Measurements from ENCODE around the gene PCGF1. TPM values are rescaled to one million over a fixed set of nuclear protein-coding genes. Genes with fewer than 3 reads are reported as not detected.

The PCGF1 gene
- total and polyA plus RNA-seq, 2 of the 13 experiments (the other 11 are each of a cell fraction or from before 2014, with no cell fraction given), result 20.4 to 22.6 TPM

- TF ChIP-seq, protein P1, sequence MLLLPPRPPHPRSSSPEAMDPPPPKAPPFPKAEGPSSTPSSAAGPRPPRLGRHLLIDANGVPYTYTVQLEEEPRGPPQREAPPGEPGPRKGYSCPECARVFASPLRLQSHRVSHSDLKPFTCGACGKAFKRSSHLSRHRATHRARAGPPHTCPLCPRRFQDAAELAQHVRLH (CRISPR knock-in tag; IDR thresholded peaks at IDR 0.05; ENCODE audit: borderline replicate concordance, low read depth), result peak; percentile 48; the same call in 1 of the 2 replicates
- TF ChIP-seq ZFAT (CRISPR knock-in tag; conservative IDR thresholded peaks at IDR 0.05) (no peak), MXI1 (IDR thresholded peaks at IDR 0.05; ENCODE audit: borderline replicate concordance, low read depth, low read length) (peak; percentile 93; the same call in 2 of the 3 replicates), ZBTB38 (CRISPR knock-in tag; IDR thresholded peaks at IDR 0.05) (peak; percentile 61; the same call in 1 of the 2 replicates), KDM6A (CRISPR knock-in tag; IDR thresholded peaks at IDR 0.05; ENCODE audit: low read depth) (no peak), ZNF276 (CRISPR knock-in tag; IDR thresholded peaks at IDR 0.05; ENCODE audit: low read depth) (no peak; the same call in 1 of the 2 replicates), PCBP2 (optimal IDR thresholded peaks at IDR 0.05; ENCODE audit: low read depth, low read length, poor library complexity, severe bottlenecking) (no peak), ZNF7 (CRISPR knock-in tag; IDR thresholded peaks at IDR 0.05) (no peak)
- TF ChIP-seq, protein P2, sequence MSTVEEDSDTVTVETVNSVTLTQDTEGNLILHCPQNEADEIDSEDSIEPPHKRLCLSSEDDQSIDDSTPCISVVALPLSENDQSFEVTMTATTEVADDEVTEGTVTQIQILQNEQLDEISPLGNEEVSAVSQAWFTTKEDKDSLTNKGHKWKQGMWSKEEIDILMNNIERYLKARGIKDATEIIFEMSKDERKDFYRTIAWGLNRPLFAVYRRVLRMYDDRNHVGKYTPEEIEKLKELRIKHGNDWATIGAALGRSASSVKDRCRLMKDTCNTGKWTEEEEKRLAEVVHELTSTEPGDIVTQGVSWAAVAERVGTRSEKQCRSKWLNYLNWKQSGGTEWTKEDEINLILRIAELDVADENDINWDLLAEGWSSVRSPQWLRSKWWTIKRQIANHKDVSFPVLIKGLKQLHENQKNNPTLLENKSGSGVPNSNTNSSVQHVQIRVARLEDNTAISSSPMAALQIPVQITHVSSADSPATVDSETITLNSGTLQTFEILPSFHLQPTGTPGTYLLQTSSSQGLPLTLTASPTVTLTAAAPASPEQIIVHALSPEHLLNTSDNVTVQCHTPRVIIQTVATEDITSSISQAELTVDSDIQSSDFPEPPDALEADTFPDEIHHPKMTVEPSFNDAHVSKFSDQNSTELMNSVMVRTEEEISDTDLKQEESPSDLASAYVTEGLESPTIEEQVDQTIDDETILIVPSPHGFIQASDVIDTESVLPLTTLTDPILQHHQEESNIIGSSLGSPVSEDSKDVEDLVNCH (CRISPR knock-in tag; IDR thresholded peaks at IDR 0.05), result no peak
- TF ChIP-seq, protein P3, sequence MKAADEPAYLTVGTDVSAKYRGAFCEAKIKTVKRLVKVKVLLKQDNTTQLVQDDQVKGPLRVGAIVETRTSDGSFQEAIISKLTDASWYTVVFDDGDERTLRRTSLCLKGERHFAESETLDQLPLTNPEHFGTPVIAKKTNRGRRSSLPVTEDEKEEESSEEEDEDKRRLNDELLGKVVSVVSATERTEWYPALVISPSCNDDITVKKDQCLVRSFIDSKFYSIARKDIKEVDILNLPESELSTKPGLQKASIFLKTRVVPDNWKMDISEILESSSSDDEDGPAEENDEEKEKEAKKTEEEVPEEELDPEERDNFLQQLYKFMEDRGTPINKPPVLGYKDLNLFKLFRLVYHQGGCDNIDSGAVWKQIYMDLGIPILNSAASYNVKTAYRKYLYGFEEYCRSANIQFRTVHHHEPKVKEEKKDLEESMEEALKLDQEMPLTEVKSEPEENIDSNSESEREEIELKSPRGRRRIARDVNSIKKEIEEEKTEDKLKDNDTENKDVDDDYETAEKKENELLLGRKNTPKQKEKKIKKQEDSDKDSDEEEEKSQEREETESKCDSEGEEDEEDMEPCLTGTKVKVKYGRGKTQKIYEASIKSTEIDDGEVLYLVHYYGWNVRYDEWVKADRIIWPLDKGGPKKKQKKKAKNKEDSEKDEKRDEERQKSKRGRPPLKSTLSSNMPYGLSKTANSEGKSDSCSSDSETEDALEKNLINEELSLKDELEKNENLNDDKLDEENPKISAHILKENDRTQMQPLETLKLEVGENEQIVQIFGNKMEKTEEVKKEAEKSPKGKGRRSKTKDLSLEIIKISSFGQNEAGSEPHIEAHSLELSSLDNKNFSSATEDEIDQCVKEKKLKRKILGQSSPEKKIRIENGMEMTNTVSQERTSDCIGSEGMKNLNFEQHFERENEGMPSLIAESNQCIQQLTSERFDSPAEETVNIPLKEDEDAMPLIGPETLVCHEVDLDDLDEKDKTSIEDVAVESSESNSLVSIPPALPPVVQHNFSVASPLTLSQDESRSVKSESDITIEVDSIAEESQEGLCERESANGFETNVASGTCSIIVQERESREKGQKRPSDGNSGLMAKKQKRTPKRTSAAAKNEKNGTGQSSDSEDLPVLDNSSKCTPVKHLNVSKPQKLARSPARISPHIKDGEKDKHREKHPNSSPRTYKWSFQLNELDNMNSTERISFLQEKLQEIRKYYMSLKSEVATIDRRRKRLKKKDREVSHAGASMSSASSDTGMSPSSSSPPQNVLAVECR (CRISPR knock-in tag; IDR thresholded peaks at IDR 0.05; ENCODE audit: borderline replicate concordance), result peak; percentile 98
- TF ChIP-seq, protein P4, sequence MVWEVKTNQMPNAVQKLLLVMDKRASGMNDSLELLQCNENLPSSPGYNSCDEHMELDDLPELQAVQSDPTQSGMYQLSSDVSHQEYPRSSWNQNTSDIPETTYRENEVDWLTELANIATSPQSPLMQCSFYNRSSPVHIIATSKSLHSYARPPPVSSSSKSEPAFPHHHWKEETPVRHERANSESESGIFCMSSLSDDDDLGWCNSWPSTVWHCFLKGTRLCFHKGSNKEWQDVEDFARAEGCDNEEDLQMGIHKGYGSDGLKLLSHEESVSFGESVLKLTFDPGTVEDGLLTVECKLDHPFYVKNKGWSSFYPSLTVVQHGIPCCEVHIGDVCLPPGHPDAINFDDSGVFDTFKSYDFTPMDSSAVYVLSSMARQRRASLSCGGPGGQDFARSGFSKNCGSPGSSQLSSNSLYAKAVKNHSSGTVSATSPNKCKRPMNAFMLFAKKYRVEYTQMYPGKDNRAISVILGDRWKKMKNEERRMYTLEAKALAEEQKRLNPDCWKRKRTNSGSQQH (CRISPR knock-in tag; IDR thresholded peaks at IDR 0.05; ENCODE audit: low read depth), result peak; percentile 69; the same call in 1 of the 2 replicates
- TF ChIP-seq, protein P5, sequence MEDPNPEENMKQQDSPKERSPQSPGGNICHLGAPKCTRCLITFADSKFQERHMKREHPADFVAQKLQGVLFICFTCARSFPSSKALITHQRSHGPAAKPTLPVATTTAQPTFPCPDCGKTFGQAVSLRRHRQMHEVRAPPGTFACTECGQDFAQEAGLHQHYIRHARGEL (CRISPR knock-in tag; IDR thresholded peaks at IDR 0.05), result peak; percentile 88
- TF ChIP-seq, protein P6, sequence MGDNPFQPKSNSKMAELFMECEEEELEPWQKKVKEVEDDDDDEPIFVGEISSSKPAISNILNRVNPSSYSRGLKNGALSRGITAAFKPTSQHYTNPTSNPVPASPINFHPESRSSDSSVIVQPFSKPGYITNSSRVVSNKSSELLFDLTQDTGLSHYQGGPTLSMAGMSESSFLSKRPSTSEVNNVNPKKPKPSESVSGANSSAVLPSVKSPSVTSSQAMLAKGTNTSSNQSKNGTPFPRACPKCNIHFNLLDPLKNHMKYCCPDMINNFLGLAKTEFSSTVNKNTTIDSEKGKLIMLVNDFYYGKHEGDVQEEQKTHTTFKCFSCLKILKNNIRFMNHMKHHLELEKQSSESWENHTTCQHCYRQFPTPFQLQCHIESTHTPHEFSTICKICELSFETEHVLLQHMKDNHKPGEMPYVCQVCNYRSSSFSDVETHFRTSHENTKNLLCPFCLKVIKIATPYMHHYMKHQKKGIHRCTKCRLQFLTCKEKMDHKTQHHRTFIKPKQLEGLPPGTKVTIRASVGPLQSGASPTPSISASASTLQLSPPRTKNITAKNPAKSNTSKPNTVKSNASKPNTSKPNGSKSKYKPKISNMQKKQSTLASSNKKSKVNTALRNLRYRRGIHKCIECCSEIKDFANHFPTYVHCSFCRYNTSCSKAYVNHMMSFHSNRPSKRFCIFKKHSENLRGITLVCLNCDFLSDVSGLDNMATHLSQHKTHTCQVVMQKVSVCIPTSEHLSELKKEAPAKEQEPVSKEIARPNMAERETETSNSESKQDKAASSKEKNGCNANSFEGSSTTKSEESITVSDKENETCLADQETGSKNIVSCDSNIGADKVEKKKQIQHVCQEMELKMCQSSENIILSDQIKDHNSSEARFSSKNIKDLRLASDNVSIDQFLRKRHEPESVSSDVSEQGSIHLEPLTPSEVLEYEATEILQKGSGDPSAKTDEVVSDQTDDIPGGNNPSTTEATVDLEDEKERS (CRISPR knock-in tag; IDR thresholded peaks at IDR 0.05), result peak; percentile 50
These were observed 22.1 kb upstream of the PCGF1 start, which contains the start of the genes AUP1 and HTRA2 (continued) for GRCh38 chr2:74529357-74530238.
